GM21528 (cell line): ENCODE data around the gene SERPINE2.
"Not testable (repeated sequence)": the region's sequence is repeated elsewhere in the genome, so short reads cannot be mapped to it uniquely, and the experiment has no call there.

Source experiments
- ATAC-seq: cut with Tn5 transposase; IDR thresholded peaks from one replicate; pipeline ENCODE4 v1.9.1; 2021; ENCODE audit warnings: mild to moderate bottlenecking, moderate library complexity; ENCODE audit not compliant: unreplicated experiment, low FRiP score

SERPINE2 gene

GRCh38 chr2:224020523-224020922 lies 18.6 kb downstream of the SERPINE2 start:
- ATAC-seq = no peak

- ATAC-seq = no peak
Measured at GRCh38 chr2:224017957-224018356, 21.1 kb downstream of the SERPINE2 start.

DNA sequence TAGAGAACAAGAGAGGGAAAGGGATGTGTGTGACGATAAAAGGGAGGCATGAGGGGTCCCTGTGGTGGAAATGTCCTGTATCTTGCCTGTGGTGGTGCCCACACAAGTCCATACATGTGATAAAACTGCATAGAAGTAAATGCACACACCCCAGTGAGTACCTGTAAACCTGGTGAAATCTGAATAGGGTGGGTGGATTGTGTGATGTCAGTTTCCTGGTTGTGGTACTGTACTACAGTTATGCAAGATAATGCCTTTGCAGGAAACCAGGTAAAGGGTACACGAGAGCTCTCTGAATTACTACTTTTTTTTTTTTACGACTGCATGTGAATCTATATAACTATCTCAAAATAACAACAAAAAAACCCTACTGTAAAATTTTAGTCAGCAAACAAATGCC lies 22.1 kb downstream of the SERPINE2 start:
- ATAC-seq = no peak

DNA sequence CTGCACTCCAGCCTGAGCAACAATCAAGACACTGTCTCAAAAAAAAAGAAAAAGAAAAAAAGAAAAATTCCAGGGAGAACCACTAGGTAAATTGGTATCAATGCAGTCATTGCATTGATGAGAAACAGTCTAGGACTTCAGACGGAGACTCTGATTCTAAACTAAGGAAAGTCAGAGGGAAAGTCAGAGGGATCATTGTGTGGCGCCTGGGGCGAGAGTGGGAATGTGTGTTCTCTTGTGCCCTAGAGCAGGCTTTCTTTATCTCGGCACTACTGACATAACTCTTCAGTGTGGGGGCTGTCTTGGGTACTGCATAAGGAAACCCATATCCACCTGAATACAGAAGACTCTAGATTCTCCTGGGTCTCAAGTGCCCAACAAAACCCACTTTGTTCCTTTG lies 24.8 kb downstream of the SERPINE2 start:
- no peak for ATAC-seq

GRCh38 chr2:224011837-224012236 lies 27.2 kb downstream of the SERPINE2 start:
- ATAC-seq = no peak

DNA sequence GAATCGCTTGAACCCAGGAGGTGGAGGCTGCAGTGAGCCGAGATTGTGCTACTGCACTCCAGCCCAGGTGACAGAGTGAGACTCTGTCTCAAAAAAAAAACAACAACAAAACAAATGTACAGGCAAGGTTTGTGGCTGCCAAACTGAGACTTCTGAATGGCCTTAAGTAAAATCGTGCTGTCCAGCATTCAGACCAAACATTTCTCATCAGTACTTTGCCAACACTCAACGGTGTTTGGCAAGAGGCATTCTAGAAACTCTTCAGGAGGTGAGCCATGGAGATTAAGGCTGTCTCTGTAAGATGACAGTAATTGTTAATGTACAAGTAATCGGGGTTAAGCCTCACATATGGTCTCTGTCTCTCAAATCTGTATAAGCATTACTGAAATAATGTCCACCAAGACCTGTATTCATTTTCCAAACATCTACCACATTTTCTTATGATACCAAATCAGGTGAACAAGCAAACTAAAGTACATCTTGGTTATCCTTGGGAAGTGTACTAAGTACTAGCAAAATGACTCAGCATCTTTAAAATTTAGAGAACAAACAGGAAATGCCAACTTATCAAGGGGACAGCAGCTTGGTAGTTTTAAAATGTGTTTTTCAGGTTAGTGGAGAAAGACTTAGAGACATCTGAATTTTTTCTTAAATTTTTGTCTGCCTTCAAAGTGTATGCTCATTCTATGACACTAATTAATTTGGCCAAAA lies 29.3 kb downstream of the SERPINE2 start:
- no peak for ATAC-seq

DNA sequence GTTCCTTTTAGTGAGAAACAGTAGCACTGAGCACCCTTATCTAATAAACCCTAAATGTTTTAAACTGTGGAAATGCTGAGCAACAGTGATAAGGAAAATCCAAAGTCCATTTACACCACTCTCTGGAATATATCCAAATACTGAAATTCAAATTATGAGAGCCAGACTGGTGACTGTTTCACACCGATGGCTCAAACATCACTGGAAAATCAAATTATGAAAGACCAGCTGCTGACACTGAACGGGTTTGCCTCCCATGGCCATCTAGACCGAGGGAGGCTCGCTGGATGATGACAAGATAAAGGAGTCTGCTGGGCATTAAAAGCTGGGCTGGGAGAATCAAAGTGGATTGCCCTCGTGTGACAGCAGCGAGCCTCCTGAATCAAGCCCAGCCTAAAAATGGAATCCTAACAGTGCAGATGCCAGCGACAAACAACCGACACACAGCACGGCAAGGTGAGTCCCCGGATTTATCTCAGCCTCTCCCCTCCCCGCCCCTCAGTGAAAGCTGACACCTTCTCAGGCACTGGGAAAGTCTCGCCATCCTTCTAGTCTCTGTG lies 30.3 kb downstream of the SERPINE2 start:
- no peak for ATAC-seq

GRCh38 chr2:224004105-224004695 lies 34.9 kb downstream of the SERPINE2 start:
- no peak for ATAC-seq

GRCh38 chr2:224000662-224001061 lies 38.4 kb downstream of the SERPINE2 start:
- not testable (repeated sequence) for ATAC-seq

DNA sequence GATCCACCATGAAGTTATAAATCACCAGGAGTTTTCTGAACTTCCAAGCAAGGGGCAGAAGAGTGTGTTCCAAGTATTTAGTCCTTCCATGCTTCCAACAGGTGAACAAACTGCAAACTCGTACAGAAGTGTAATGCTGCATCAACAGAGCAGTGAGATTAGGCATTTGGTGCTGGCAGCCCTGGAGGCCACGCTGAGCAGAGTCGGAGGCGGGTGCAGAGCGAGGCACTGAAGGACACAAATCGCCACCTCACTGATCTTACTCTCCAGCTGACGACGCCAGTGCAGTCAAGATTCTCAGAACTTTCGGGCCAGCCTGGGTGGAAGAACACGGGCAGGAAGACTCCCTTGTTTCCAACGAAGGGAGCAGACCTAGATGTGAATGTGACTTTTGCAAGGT lies 39.2 kb downstream of the SERPINE2 start:
- ATAC-seq = no peak

DNA sequence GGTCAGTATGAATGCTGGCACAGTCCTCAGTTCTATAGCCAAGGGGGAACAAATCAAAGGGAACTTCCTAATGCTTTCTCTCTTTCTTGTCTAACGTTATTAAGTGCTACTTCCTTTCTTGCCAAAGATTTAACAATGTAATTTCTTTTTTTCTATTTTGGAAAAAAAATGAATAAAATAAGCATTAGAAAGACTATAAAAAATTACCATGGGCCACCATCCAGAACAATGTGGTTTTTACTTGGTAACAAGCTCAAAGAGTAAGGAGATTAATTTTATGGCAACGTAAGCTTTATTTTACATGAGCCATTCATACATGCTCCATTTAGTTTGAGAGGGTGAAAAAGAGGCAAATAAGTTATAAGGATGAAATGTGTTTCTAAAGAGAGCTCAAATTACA lies 40.1 kb downstream of the SERPINE2 start:
- no peak for ATAC-seq

- no peak for ATAC-seq
Measured at GRCh38 chr2:223997938-223998337, 41.1 kb downstream of the SERPINE2 start.

- ATAC-seq = no peak
Measured at GRCh38 chr2:223996391-223996790, 42.7 kb downstream of the SERPINE2 start.

DNA sequence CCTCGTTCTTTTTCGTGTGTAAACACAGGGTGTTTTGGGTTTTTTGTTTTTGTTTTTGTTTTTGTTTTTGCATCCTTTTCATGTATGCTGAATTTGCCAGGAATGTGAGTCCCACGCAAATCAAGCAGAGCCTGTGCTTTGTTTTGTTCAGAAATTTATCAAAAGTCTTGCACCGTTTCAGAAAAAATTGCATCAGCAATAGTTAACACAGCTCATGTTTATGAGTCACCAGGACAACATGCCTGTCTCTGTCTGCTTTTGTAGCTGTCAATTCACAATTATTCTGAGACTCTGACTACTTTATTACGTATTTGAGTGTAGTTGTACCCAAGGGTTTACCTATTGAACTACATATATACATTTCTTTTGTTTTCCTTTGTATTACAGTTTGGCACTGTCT lies 43.5 kb downstream of the SERPINE2 start:
- no peak for ATAC-seq

GRCh38 chr2:223994562-223995162 lies 44.4 kb downstream of the SERPINE2 start:
- no peak for ATAC-seq

GRCh38 chr2:223993634-223994232 lies 45.4 kb downstream of the SERPINE2 start:
- peak; percentile 70 for ATAC-seq

DNA sequence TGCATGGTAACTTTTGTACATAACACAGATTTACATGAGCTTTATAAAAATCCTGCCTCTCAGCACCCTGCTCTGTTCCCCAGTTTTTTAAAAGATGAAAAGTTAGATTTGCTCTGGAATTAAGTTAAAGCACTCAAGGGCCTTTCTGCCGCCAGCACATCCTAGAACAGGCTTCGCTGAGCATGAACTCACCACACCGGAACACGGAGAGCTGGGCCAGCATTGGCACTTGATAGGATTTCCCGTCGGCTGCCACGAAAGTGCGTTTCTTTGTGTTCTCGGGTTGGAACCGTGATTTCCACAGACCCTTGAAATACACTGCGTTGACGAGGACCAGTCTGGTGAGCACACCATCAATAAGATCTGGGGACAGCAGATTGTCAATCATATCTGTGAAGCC lies 47.5 kb downstream of the SERPINE2 start:
- no peak for ATAC-seq

DNA sequence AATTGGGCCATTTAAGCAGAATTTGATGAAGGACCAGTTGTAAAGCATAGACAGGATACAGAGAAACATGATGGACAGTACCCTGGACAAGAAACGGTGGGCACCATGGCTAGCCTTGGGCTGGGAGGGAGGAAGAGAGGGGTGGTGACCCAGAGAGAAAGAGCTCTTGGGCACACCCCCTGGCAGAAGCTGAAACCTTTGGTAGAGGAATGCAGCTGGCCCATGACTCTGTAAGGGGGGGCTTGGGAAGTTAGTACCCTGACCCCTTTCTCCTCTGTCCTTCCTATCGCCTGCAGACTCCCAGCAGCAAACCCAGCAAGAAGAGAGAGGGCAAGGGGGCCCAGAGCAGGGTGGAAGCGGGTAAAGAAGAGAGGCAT lies 49.2 kb downstream of the SERPINE2 start:
- ATAC-seq = no peak

DNA sequence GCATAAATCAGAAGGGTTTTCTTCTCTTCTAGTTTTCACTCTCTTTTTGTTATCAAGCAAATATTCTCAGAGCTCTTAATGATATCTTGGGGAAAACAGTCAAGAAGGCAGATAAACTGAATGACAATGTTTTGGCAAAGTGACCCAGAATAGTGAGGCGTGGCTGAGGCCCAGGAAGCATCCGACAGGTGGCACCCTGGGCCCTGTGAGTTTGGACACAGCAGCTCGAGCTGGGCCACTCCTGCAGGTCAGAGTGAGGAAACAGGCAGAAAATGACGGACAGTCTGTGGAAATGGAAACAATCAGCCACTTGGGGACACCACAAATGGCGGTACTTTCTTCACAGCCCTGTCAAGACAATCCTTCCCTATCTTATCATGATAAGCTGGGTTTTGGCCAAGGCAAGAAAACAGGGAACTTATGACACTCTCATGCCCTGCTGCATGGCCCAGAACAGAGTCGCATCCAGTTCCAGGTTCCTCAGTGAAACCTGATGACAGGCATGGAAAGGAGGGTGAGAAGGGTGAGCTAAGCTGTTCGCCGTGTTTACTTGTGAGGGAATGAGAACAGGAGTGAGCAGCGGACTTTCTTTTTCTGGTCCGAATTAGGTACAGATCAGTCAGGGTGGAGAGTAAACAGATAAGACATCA lies 49.8 kb downstream of the SERPINE2 start:
- ATAC-seq = no peak

- ATAC-seq = no peak
Measured at GRCh38 chr2:223981241-223981640, 57.8 kb downstream of the SERPINE2 start.

GRCh38 chr2:223980803-223981202 lies 58.3 kb downstream of the SERPINE2 start:
- ATAC-seq = no peak
